ENCODE measurements around the gene TRIM31.

Gene TRIM31

GRCh38 chr6:30113003-30113759 is at the start of gene TRIM31:
Gene TRIM31, minus strand, starts transcription at chr6:30113090. Its CDS starts 285 bp downstream, at chr6:30112805.
- no peak for DNase-seq

- DNase-seq: no peak
These were observed 49.6 kb upstream of the TRIM31 start for GRCh38 chr6:30162265-30163089.

- no peak for DNase-seq
These were observed 48.1 kb upstream of the TRIM31 start, which contains the start of gene TRIM10 for GRCh38 chr6:30160785-30161531. Gene TRIM10, minus strand, starts transcription at chr6:30161211. Its CDS starts 353 bp downstream, at chr6:30160858.

- no peak for DNase-seq
These were observed 47.3 kb upstream of the TRIM31 start for GRCh38 chr6:30160008-30160784.

GRCh38 chr6:30158475-30159040 is 45.7 kb upstream of the TRIM31 start:
- no peak for DNase-seq

- no peak for DNase-seq
These were observed 45.1 kb upstream of the TRIM31 start for GRCh38 chr6:30157999-30158398.

GRCh38 chr6:30157581-30157980 is 44.7 kb upstream of the TRIM31 start:
- no peak for DNase-seq

GRCh38 chr6:30156774-30157173 is 43.9 kb upstream of the TRIM31 start:
- peak; percentile 41 for DNase-seq

- DNase-seq: no peak
These were observed 43.3 kb upstream of the TRIM31 start for GRCh38 chr6:30156262-30156599.

GRCh38 chr6:30155520-30156261 is 42.8 kb upstream of the TRIM31 start:
- DNase-seq: no peak

GRCh38 chr6:30154709-30155519 is 42.0 kb upstream of the TRIM31 start:
- DNase-seq: peak; percentile 71

GRCh38 chr6:30154061-30154460 is 41.2 kb upstream of the TRIM31 start:
- DNase-seq: no peak

- no peak for DNase-seq
These were observed 40.2 kb upstream of the TRIM31 start for GRCh38 chr6:30152910-30153610.

GRCh38 chr6:30152016-30152673 is 39.3 kb upstream of the TRIM31 start:
- DNase-seq: no peak

GRCh38 chr6:30151580-30151979 is 38.7 kb upstream of the TRIM31 start:
- no peak for DNase-seq

GRCh38 chr6:30150671-30151395 is 37.9 kb upstream of the TRIM31 start:
- DNase-seq: no peak

GRCh38 chr6:30149858-30150550 is 37.1 kb upstream of the TRIM31 start:
- DNase-seq: no peak

- DNase-seq: no peak
These were observed 36.3 kb upstream of the TRIM31 start for GRCh38 chr6:30149234-30149633.
